Subcutaneous abdominal adipose tissue (tissue), 5 donors: ENCODE data around the gene E2F7.
A peak's percentile ranks its signal among the peaks of the same experiment; 100 is the strongest.

Experiments
- H3K27ac ChIP-seq: one replicate; pipeline ENCODE4 v1.7.0; 2013; ENCODE audit warnings: low read depth, mild to moderate bottlenecking, inconsistent platforms, low read length, moderate library complexity
- H3K27me3 ChIP-seq, 5 donors: one replicate each; pipeline ENCODE4 v1.7.0; 2013; ENCODE audit warnings: low read length in 5 of 5, inconsistent platforms in 1 of 5; ENCODE audit not compliant: control insufficient read depth in 5 of 5, insufficient read depth in 4 of 5
- H3K36me3 ChIP-seq, 5 donors: one replicate each; pipeline ENCODE4 v1.7.0; 2013; ENCODE audit warnings: low read length in 5 of 5; ENCODE audit not compliant: control insufficient read depth in 5 of 5, insufficient read depth in 5 of 5
- H3K4me1 ChIP-seq, 5 donors: one replicate each; pipeline ENCODE4 v1.7.0; 2013; ENCODE audit warnings: low read length in 5 of 5, mild to moderate bottlenecking in 3 of 5, moderate library complexity in 1 of 5; ENCODE audit not compliant: control insufficient read depth in 5 of 5, insufficient read depth in 5 of 5
- H3K4me3 ChIP-seq, 5 donors: one replicate each; pipeline ENCODE4 v1.7.0; 2013; ENCODE audit warnings: low read length in 5 of 5, low read depth in 1 of 5
- H3K9ac ChIP-seq, 5 donors: one replicate each; pipeline ENCODE4 v1.7.0; 2013; ENCODE audit warnings: low read length in 5 of 5, mild to moderate bottlenecking in 4 of 5, moderate library complexity in 3 of 5
- H3K9me3 ChIP-seq, 5 donors: one replicate each; pipeline ENCODE4 v1.7.0; 2013; ENCODE audit warnings: low read length in 5 of 5; ENCODE audit not compliant: control insufficient read depth in 5 of 5
- donor health status: healthy.
- donor health status: healthy.
- donor health status: healthy.
- donor health status: healthy.
- donor health status: healthy.

E2F7 gene, protein sequence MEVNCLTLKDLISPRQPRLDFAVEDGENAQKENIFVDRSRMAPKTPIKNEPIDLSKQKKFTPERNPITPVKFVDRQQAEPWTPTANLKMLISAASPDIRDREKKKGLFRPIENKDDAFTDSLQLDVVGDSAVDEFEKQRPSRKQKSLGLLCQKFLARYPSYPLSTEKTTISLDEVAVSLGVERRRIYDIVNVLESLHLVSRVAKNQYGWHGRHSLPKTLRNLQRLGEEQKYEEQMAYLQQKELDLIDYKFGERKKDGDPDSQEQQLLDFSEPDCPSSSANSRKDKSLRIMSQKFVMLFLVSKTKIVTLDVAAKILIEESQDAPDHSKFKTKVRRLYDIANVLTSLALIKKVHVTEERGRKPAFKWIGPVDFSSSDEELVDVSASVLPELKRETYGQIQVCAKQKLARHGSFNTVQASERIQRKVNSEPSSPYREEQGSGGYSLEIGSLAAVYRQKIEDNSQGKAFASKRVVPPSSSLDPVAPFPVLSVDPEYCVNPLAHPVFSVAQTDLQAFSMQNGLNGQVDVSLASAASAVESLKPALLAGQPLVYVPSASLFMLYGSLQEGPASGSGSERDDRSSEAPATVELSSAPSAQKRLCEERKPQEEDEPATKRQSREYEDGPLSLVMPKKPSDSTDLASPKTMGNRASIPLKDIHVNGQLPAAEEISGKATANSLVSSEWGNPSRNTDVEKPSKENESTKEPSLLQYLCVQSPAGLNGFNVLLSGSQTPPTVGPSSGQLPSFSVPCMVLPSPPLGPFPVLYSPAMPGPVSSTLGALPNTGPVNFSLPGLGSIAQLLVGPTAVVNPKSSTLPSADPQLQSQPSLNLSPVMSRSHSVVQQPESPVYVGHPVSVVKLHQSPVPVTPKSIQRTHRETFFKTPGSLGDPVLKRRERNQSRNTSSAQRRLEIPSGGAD

DNA sequence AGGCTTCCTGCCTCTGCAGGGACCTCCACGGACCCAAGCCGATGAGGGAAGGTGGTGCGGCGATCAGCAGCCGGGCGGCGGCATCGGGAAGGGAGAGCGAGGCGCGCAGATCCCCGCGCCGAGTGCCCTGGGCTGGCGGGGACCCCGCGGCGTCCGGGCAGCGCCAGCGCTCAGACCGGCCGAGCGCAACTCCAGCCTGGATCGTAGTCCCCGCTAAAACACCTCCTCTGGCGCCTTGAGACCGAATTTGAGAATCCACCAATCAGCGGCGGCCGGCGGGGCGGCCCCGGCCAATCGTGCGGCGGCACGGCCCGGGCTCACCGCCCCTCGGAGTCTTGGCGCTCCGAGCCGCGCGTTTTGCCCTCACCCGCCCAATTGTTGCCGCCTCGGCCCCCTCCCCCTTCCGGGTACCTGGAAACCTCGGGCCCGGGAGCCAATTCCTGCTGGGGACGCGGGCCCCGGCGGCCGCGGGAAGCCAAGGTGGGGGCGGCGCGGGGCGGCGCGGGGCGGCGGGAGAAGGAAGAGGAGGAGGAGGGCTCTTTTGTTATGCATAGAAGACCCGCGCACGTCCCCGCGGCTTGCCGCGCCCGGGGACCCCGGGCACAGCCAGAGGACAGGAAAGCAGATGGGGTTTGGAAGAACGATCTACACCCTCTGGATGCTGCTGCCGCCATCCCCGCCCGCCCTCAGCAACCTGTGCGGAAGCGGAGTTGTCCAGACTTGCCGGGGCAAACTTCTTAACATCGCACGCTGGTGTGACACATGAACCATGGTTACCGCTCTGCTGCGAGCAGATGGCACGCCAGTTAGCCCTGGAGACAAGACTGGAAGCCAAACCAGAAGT is at the start of gene E2F7:
Gene E2F7 (minus strand): TSS at position 209 of the 844 bp plus-strand sequence. CDS start 934 bp downstream, outside the sequence.
- peaks cover 6 to 17% (median 7%) of the 10 kb centered on the region in 5 donors for H3K27me3 ChIP-seq
- H3K27ac ChIP-seq: no peak within 1 kb of the TSS
- peak within 1 kb of the TSS in 4 of 5 donors; percentile 54 to 70 (median 66) for H3K9ac ChIP-seq

DNA sequence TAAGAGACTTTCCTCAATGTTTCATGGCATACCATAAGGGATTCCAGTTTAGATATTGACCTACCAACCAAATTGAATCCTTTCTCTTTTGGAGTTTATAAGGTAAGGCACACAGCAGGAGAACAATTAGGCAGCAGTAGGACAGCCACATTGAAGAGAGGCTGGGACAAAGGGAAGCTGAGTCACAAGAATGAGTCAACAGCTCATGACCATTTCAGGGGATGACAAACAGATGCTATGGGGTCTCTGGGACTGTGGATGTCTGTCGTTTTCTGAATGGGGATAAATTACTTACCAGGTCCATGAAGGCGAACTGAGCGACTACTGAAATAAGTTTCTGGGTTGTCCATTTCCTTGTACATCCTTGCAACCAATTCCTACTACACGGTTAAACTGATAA is 48.6 kb upstream of the E2F7 start:
- H3K9me3 ChIP-seq: peaks cover 0 to 5% (median 0%) of the 10 kb centered on the region in 5 donors
- H3K4me3 ChIP-seq: no peak overlapping the region
- no peaks in the 10 kb centered on the region for H3K27me3 ChIP-seq
- H3K36me3 ChIP-seq: no peaks in the 10 kb centered on the region
- H3K9ac ChIP-seq: no peak overlapping the region
- H3K27ac ChIP-seq: no peak overlapping the region
- no peaks in the 10 kb centered on the region for H3K4me1 ChIP-seq

More for the DNA sequence above, at the start of gene E2F7:
- Histone ChIP-seq H3K9me3 (no peaks in the 10 kb centered on the region), H3K4me3 (peak within 1 kb of the TSS; percentile 68 to 82 (median 75)), H3K4me1 (peaks cover 2 to 15% (median 11%) of the 10 kb centered on the region in 5 donors), H3K36me3 (no peaks in the 10 kb centered on the region)

DNA sequence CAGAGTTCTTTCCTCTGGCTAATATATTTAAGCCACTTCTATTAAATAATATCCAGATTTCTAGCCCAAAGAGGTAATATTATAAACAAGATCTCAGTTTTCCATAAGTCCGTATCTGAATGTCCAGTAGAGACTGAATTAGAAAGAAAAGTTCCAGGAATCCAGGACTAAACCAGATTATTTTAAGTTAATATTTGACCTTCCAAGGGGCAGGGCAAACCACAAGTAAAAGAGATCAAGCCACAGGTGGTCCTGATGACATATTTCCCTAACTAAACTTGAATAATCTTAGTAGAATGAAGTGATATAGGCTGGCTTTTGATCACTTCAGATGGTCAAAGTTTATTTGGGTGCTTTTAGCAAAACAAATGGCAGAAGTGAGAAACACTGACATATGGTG is 43.3 kb upstream of the E2F7 start:
- no peak overlapping the region for H3K27ac ChIP-seq
- no peaks in the 10 kb centered on the region for H3K4me1 ChIP-seq
- peaks cover 0 to 5% (median 0%) of the 10 kb centered on the region in 5 donors for H3K9me3 ChIP-seq
- H3K4me3 ChIP-seq: no peak overlapping the region
- no peak overlapping the region for H3K9ac ChIP-seq
- no peaks in the 10 kb centered on the region for H3K27me3 ChIP-seq
- no peaks in the 10 kb centered on the region for H3K36me3 ChIP-seq

DNA sequence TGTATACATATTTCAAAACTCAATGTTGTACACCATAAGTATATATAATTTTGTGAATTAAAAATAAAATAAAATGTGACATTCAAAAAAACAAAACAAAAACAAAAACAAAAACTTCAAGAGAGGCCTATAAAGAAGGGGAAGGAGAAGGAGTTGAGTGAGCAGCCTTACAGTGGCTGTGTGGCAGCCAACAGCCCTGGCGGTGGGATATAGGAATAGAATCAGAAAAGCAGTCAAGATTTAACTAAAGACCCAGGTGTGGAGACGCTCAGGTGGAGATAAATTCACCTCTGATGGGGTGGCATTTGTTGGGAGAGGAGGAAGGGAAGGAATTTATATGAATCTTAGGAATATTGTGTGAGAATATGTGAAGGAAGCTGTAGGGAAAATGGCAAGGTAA is 41.8 kb upstream of the E2F7 start:
- H3K27me3 ChIP-seq: no peaks in the 10 kb centered on the region
- no peak overlapping the region for H3K9ac ChIP-seq
- no peaks in the 10 kb centered on the region for H3K36me3 ChIP-seq
- no peak overlapping the region for H3K4me3 ChIP-seq
- H3K27ac ChIP-seq: no peak overlapping the region
- no peaks in the 10 kb centered on the region for H3K4me1 ChIP-seq
- H3K9me3 ChIP-seq: peaks cover 0 to 5% (median 0%) of the 10 kb centered on the region in 5 donors

DNA sequence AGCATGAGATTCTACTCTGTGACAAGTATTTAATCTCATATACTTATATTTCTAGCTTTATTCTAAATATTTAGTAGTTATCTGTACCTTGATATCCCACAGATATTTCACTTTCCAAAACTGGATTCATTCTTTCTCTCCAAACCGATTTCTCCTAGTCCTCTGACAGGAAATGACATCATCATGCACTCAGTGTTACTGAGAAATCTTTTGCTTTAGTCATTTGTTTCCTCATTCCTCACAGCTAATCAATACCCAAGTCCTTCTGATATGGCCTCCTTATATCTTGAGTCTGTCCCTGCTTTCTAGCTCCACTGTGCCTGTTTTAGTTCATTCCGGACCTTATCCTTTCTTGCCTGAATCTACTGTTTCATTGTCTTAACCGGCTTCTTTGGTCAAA is 39.4 kb upstream of the E2F7 start:
- H3K36me3 ChIP-seq: no peaks in the 10 kb centered on the region
- no peak overlapping the region for H3K27ac ChIP-seq
- H3K27me3 ChIP-seq: no peaks in the 10 kb centered on the region
- no peaks in the 10 kb centered on the region for H3K4me1 ChIP-seq
- H3K4me3 ChIP-seq: no peak overlapping the region
- no peak overlapping the region for H3K9ac ChIP-seq
- H3K9me3 ChIP-seq: no peaks in the 10 kb centered on the region

DNA sequence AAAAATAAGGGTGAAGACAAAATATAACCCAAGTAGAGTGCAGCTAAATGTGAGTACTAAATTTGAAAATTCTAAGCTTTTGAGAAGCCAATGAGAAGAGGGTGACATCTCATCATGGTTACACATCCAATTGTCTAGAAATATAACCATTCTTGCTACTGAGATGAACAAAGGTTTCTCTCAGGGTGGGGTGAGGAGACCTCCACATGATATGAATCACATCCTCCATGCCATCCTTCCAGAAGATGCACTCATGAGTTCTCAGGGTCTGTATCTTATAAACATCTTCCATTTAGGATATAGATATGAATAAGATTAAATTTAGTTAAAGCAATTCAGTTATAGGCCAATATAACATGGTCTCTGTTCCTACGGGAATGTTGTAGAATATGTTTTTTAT is 38.9 kb upstream of the E2F7 start:
- Histone ChIP-seq H3K9ac (no peak overlapping the region), H3K9me3 (no peaks in the 10 kb centered on the region), H3K36me3 (no peaks in the 10 kb centered on the region), H3K4me1 (no peaks in the 10 kb centered on the region), H3K27me3 (no peaks in the 10 kb centered on the region), H3K27ac (no peak overlapping the region), H3K4me3 (no peak overlapping the region)

DNA sequence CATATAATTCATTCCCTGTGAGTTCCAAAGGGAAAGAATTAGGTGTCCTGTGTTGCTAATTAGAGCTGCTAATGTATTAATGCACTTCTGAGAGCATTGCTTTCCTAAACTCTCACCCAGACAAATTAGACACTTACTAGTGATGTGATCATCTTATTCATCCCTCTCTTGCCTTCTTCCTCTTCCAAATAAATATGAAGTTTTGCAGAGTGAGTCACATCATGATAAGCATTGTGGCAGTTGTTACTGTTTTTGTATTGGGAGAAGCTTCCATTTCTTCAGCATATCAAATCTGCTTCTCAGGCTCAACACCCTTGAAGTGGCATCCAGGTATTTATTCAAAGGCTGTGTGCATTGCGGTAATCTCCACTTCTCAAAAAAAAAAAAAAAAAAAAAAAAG is 37.3 kb upstream of the E2F7 start:
- Histone ChIP-seq H3K9me3 (no peaks in the 10 kb centered on the region), H3K4me1 (no peaks in the 10 kb centered on the region), H3K27me3 (no peaks in the 10 kb centered on the region), H3K9ac (no peak overlapping the region), H3K36me3 (no peaks in the 10 kb centered on the region), H3K4me3 (no peak overlapping the region), H3K27ac (no peak overlapping the region)

DNA sequence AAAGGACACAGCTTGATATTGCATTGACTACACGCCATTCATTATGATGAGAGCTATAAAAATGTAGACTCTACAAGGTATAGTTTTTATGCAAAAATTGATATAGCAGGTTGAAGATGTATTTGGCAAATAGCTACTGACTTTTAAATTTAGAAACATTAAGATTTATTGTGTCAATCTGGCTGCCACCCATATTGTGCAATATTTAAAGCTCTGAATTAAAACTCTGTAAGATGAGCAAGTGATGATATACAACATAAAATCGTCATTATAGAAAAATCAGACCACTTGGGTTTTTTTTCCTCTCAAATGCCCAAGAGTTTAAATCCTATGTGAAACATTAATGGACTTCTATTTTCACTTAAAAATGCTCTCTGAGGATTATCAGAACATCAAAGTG is 36.8 kb upstream of the E2F7 start:
- H3K4me1 ChIP-seq: no peaks in the 10 kb centered on the region
- H3K27me3 ChIP-seq: no peaks in the 10 kb centered on the region
- no peak overlapping the region for H3K4me3 ChIP-seq
- no peaks in the 10 kb centered on the region for H3K36me3 ChIP-seq
- H3K9me3 ChIP-seq: no peaks in the 10 kb centered on the region
- H3K27ac ChIP-seq: no peak overlapping the region
- no peak overlapping the region for H3K9ac ChIP-seq

DNA sequence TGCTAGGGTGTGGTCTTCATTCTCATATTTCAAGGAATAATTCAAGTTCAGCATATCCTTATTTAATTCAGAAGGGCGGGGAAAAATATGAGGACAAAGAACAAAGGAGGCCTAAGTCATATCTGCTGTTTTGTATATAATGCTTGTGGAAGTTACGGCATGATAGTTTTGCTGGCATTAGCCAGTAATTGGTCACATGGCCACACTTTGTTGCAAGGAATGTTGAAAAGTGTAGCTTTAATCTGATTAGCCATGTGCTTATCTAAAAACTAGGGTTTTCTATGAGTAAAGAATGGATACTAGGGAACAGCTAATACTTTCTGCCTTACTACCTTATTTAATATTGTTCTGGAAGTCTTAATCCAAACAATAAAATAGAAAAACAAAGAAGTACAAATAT is 34.4 kb upstream of the E2F7 start:
- H3K27me3 ChIP-seq: peaks cover 0 to 2% (median 0%) of the 10 kb centered on the region in 5 donors
- H3K9ac ChIP-seq: no peak overlapping the region
- no peaks in the 10 kb centered on the region for H3K9me3 ChIP-seq
- no peaks in the 10 kb centered on the region for H3K36me3 ChIP-seq
- H3K4me3 ChIP-seq: no peak overlapping the region
- no peak overlapping the region for H3K27ac ChIP-seq
- H3K4me1 ChIP-seq: no peaks in the 10 kb centered on the region
